ENCODE measurements around the gene PDZD2.

The PDZD2 gene

GRCh38 chr5:31939151-31939550 is 300.2 kb downstream of the PDZD2 start:
- no peak for DNase-seq

- DNase-seq: no peak
Measured at GRCh38 chr5:31941151-31941755, 302.3 kb downstream of the PDZD2 start.

DNA sequence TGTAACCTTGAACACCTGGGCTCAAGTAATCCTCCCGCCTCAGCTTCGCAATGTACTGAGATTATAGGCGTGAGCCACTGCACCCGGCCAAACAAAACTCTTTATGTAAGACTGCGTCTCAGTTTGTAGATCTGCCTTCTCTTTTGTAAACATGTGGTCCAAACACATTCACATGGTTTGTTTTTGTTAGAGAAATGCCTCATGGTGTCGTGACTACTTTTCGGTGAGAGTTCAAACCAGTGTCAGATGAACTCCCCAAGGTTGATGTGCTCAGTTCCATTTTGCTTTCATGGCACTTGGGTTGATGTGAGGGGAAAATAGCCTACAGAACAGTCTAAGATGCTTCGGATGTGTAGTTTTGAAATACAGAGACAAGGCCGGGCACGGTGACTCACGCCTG is 303.6 kb downstream of the PDZD2 start:
- DNase-seq: no peak

- no peak for DNase-seq
Measured at GRCh38 chr5:31944684-31945445, 305.9 kb downstream of the PDZD2 start.

GRCh38 chr5:31948006-31948405 is 309.1 kb downstream of the PDZD2 start:
- DNase-seq: no peak

DNA sequence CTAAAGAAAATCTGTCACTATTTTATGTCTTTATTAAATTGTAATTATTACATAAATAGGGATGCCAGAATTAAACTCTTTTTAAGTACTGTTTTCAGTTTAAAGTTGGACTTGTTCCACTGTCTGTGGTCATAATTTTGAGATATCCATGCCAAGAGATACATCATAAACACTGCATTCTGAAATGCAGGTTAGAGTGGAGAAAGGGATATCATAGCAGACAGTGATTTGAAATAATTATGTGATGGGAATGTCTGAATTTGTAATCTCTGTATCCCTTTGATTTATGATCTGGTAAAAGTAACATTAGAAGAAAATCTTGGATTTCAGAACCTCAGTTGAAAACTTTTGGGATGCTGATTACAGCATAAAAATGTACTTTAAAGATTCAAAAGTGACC is 313.1 kb downstream of the PDZD2 start:
- DNase-seq: no peak

DNA sequence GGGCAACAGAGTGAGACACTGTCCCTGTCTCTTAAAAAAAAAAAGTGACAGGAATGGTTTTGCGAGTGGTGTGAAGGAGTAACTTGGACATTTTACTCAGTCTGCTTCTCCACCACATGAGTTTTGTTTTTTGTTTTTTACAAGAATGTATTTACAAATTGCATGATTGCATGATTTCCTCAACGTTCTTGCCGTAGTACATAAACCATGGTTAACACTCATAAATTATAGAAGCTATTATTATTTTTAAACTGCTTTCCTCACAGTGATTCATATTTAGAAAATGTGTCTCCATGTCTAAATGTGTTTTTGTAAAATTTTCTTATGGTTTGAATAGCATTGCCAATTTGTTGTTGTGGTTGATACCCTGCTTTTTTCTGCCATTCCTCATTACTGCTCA is 315.2 kb downstream of the PDZD2 start:
- DNase-seq: no peak

- no peak for DNase-seq
Measured at GRCh38 chr5:31957151-31957550, 318.2 kb downstream of the PDZD2 start.

GRCh38 chr5:31962351-31962751 is 323.4 kb downstream of the PDZD2 start:
- no peak for DNase-seq

GRCh38 chr5:31962871-31963307 is 324.0 kb downstream of the PDZD2 start:
- DNase-seq: no peak

DNA sequence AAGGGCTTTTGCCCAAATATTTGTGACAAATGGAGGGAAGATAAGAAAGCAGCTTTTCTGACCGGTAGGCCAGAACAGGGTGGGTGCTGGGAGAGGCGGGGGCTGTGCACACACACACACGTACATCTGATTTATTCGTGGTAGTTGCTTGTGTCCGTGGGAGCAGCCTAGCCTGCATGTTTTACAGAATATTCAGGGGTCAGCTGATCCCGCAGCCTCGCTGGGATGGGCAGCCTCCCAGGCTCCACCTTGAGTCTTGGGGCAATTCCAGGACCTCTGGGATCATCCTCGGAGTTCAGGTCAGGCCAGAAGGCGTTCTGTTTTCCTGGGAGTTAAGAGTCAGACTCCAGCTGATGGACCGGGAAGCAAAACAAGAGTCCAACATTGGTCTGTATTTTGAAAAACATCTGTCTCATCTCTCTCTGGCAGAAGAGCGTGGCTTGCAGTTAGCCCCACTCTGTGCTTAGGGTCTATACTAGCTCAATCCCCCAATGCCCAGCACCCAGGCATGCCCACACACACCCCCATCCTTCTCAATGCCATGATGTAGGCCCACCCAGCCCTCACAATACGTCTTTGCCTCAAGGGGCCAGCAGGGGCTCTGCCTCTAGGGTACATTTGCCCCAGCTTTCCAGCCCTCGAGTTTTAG is 324.6 kb downstream of the PDZD2 start:
- DNase-seq: no peak

GRCh38 chr5:31964007-31964360 is 325.1 kb downstream of the PDZD2 start:
- DNase-seq: no peak

- DNase-seq: no peak
Measured at GRCh38 chr5:31965227-31965626, 326.3 kb downstream of the PDZD2 start.

GRCh38 chr5:31966936-31967335 is 328.0 kb downstream of the PDZD2 start:
- no peak for DNase-seq

GRCh38 chr5:31967461-31967860 is 328.5 kb downstream of the PDZD2 start:
- no peak for DNase-seq

DNA sequence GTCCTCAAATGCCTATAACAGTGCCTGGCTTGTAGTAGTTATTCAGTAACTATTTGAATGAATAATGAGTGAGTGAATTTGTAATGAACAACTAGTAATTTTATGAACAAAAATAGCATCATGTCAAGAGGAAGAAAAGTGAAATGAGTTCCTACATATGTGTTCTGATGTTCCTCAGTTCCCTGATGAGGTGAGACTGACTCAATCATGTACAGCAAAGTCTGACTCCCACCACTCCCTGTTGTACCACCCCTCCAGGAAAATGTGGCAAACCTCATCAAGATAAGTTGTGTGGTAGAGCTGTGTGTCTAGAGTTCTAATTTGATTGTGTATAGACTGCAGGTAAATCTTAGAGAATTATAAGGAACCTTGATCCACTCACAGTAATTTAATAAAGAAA is 333.6 kb downstream of the PDZD2 start:
- DNase-seq: no peak

DNA sequence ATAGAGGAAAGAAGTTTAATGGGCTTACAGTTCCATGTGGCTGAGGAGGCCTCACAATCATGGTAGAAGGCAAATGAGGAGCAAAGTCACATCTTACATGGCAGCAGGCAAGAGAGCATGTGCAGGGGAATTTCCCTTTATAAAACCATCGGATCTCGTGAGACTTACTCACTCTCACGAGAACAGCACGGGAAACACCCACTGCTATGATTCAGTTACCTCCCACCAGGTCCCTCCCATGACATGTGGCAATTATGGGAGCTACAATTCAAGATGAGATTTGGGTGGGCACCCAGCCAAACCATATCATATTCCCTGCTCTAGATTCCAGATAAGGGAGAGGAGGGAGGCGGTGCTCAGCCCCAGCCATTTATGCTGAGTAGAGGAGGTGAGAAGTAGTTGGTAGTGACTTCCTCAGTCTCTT is 336.3 kb downstream of the PDZD2 start:
- peak; percentile 74 for DNase-seq

GRCh38 chr5:31976169-31976568 is 337.2 kb downstream of the PDZD2 start:
- DNase-seq: no peak

DNA sequence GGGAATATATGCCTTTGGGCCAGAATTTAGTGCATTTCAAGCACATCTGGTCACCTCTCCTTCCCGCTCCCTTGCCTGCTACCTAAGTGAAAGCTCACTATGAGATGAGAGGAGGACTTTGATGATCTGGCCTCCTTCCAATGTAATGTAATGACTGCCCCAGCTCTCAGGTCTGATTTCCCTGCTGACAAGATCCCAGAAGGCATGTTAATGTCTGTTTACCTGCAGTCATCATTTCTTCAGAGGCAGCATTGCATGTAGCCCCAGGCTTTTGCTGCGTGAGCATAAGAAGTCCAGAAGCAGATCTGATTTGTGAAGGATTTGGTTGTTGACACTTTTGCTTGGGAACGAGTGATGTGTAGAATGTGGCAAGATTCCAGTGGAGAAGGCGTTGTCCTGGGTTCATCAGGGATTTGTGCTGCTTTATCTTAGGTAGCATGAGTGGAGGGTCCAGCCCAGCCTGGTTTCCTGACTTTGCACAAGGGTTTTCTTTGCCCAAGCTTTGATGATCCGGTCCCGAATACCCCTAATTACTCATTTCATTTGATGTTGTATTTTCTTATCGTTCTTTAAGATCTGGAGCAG is 342.5 kb downstream of the PDZD2 start:
- no peak for DNase-seq

- no peak for DNase-seq
Measured at GRCh38 chr5:31982027-31982426, 343.1 kb downstream of the PDZD2 start.

- DNase-seq: no peak
Measured at GRCh38 chr5:31982621-31983020, 343.7 kb downstream of the PDZD2 start.

DNA sequence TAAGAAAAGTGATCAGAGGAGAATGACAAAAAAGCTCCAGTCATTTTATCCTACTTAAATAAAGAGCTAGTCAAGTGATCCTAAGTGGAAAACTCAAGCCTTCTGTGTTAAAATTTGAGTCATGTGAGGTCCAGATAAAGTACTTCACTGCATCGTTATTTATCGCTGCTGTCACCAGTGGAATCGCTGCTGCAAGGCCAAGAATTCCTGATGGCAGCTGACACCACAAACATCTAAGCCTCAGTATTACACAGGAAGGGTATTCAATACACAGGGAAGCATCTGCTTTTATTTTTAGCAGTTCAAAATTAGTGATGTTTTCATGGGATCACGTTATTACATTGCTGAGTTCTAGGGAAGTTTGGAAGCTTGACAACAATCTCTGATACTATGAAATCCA is 344.9 kb downstream of the PDZD2 start:
- no peak for DNase-seq

- DNase-seq: no peak
Measured at GRCh38 chr5:31984691-31985090, 345.8 kb downstream of the PDZD2 start.

DNA sequence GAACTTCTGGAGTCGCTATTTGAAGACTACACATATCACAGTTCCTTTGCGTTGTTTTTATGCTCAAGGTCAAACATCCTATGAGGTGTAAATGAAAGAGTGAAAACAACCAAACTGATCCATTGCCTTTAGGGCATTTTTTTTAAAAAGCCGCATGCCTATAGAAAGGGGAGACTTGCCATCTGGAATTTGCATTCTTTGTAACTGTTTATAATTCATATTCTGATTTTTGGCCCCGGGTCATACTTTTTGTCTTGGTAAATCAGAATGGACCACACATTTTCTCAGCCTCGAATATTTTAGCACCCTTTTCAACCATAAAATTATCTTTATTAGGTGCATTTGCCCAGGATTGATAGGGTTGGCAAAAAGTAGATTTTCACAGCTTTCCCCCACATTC is 347.2 kb downstream of the PDZD2 start:
- no peak for DNase-seq

All from T1000 (cell line).